Stimulated activated CD8-positive, alpha-beta memory T cell treated with anti-CD3 and anti-CD28 coated beads, Interleukin-15, amount 100 ng/mL, for 48 hours (primary cell): ENCODE measurements around the gene LRPAP1.
"Not testable (repeated sequence)": the region's sequence is repeated elsewhere in the genome, so short reads cannot be mapped to it uniquely, and the experiment has no call there.

Experiments used
- DNase-seq, 2 donors: peaks; one replicate each; pipeline ENCODE4 v3.0.0-alpha.2; 2020; ENCODE audit warnings: low read depth in 2 of 2

Gene LRPAP1

DNA sequence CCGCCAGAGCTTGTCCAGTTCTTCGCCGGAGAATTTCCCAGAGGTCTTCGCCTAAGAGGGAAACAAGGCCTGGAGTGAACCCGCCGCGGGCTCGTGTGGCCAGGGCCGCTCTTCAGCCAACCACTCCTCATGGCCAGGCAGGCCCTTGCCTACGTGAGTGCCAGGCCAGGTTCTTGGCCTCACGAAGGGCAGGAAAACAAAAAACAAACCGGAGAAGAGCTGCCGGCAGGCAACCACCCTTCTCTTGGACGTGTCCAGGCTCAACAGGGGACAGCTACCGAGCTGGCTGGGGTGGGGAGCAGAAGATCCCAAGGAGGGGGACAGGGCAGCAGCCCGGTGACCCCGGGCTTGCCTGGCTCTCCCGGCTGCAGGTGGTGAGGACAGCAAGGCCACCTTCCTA is 13.3 kb downstream of the LRPAP1 start:
- DNase-seq = no peak

- DNase-seq = no peak
Measured at GRCh38 chr4:3518511-3518880, 13.7 kb downstream of the LRPAP1 start.

DNA sequence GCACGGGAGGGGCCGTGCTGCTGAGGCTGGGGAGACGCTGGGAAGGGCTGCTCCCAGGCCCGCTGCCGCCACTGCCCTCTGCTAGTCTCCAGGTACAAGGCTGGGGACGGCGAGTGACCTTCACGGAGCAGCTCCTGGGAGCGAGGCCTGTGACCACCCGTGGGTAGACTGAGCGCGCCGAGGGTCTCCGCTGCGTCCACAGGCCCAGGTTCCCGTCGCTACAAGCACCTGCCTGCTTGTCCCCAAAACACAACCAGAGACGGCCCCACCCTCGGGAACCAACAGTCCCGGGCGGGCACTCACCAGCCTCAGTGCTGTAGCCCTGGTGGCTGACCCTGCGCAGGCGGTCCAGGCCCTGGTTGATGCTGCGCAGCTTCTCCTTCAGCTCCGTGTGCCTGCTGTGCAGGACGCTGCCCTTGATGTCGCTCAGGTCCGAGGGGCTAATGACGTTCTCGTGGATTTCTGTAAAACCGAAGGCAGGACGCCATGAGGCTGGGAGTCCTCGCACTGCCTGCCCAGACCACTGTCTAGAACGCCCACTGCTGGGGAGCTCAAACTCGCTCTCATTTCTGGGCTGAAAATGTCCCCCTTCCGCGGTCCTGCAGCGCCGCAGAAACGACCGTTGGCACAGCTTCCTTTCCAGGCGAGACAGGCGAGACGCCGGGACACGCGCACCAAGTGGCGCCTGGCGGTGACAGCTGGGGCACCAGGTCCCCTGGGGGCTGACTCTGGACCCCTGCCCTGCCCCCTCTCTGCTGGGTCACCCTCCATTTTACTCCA is 14.3 kb downstream of the LRPAP1 start:
- no peak for DNase-seq

- no peak for DNase-seq
Measured at GRCh38 chr4:3516836-3517730, 15.1 kb downstream of the LRPAP1 start.

DNA sequence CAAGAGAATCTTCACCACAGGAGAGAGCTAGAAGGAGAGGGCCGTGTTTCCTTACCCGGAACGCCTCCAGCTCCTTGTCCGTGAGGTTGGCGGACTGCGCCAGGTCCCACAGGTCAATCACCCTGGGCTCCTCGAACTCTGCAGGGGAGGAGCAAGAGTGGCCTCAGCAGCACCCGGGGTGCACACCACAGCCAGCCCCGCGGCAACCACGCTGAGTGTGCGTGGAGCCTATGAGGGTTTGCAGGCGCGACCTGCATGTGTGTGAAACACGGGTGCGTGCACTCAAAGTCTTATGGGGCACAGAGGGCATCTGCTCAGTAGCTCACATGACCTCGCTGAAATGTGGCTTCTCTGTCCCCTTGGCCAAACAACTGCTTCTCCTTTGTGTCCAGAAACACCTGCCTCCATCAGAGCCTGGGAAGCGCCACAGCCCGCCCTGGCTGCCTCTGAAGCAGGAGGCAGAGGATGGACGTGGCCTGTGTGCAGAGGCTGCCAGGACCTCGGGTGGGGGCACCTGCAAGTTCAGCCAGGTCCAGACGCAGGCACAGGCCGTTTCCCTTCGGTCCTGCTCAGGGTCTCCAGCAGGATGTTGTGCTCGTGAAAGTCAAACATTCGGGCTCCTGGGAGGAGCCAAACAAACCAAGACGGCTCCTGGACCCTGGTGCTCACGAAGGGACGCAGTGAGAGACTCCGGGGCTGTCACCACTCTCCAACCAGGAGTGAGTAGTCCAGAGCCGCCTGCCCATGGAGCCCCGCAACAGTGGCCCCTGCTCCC is 16.0 kb downstream of the LRPAP1 start:
- DNase-seq = no peak

GRCh38 chr4:3515646-3516045 is 16.6 kb downstream of the LRPAP1 start:
- DNase-seq = no peak

DNA sequence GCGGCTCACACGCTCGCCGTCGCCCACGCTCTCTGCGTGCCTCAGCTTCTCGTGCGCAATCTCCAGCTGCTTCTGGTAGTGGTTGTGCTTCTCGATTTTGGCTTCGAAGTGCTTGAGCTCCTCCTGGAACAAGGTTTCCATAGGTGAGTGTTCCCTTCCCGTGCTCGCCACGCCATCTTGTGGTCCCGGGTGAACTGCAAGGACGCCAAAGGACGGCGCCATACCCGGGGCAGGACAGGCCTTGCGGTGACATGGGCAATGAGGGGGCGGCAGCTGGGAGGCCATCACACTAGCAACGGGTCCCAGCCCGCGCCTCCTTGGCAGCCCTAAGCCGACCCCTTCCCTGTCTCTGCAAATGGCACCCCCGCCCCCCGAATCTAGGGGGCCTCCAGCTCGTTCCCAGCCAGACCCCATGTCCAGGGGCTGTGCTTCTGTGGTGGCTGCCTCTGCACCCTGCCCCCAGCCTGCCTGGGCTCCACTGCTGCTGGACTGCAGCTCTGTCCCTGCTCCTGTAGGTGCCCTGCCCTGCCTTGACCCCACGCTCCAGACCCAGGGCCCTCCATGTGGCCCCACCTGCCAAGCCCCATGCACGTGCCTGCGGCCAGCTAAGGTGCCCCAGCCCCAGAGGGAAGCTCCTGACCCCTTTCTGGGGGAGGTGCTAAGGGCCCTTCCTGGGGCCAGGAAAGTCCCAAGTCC is 17.3 kb downstream of the LRPAP1 start:
- no peak for DNase-seq

- no peak for DNase-seq
Measured at GRCh38 chr4:3514221-3514780, 17.9 kb downstream of the LRPAP1 start.

DNA sequence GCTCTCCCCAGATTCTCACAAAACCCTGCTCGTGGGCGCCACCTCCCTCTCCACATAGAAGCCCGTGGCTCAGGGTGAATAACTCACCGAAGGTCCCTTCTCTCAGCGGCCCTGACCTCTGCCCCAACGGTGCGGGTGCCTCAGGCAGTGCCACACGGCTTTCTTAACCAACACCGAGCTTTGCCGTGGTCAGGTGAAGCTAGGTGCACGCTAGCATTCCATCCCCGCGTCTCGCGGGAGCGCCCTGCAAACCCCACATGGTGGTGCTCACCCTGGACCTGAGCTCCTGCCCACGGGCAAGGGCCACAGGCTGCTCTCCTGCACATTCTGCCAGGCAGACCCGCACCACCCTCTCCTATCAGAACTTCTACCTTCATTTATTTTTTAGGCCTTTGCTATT is 18.4 kb downstream of the LRPAP1 start:
- DNase-seq = no peak

GRCh38 chr4:3512719-3513118 is 19.5 kb downstream of the LRPAP1 start:
- no peak for DNase-seq

GRCh38 chr4:3512279-3512678 is 19.9 kb downstream of the LRPAP1 start:
- DNase-seq = no peak

- not testable (repeated sequence) for DNase-seq
Measured at GRCh38 chr4:3511601-3512000, 20.6 kb downstream of the LRPAP1 start.

DNA sequence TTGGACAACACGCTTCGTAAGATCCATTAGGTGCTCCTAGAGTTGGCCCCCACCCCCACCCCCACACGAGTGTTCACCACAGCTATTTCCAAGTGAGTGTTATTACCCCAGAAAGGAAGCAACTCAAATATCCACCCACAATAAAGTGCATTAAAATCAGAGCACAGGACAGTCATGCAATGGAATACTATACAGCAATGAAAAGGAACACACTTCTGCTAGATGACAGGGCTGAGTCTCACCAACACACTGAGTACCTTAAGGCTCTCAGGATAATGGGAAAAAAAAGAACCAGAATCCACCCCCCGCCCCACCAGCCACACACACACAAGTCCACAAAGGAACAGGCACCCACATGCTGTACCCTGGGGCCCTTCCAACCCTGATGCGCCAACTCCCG is 21.0 kb downstream of the LRPAP1 start:
- no peak for DNase-seq

- no peak for DNase-seq
Measured at GRCh38 chr4:3510481-3510880, 21.7 kb downstream of the LRPAP1 start.

DNA sequence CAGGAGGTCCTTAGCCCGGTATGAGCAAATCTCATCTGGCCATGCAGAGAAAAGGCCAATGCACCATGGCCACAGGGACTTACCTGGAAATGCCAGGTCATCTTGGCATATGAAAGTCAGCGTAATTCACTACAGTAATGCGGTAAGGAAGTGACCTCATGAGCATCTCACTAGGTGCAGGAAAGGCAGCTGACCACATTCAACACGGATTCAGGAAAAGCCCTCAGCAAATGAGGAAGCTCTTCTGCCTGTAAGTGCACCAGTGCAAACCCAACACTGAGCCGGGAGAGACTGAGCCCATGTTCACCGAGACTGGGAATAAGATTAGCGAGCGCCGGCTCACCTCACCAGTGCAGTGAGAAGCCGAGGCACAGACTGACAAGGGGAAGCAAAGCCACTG is 23.7 kb downstream of the LRPAP1 start:
- no peak for DNase-seq

DNA sequence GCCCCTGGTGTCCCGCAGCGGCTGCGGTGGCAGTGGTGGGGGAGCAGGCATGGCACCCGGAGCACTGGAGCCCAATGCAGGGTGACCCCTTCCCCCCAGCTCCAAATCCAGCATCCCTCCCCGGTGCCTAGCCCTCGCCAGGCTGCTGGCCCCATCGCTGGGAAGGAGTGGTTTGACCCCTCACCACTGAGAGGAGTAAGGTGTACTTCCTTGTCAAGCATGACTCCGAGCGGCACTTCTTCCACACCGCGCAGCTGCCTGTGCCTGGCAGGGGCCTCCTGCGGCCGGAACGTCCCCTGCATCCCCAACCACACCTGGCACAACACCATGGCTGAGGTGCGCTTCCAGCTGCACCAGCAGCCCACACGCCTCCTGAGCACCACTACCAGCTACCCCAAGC is 27.0 kb downstream of the LRPAP1 start:
- DNase-seq = no peak

GRCh38 chr4:3502941-3503936 is 29.0 kb downstream of the LRPAP1 start:
- DNase-seq = no peak

DNA sequence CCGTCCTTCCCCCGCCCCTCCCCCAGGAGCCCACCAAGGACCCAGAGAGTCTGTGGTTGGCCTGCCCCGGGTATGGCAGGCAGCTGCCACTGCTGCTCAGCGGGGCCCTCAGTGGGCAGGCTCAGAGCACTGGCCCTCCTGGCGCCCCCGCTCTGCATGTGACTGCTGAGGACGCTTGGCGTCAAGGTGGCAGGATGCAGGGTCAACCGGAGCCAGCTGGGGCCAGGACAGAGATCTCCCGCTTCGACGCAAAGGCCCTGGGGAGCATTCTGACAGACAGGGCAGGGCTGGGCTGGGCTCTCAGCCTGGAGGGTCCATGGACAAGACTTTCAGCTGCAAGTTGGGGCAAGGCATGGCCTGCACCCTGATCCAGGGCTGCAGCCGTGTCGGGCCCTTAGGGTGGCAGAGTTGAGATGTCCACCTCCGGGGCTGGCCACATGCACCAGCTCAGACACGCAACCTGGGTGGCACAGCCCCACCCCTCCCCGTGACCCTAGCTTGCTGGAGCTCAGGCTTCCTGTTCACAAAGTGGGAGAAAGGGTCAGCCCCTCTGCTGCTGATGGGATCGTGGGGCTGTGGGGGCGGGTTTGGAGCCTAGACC is 30.3 kb downstream of the LRPAP1 start:
- no peak for DNase-seq

- DNase-seq = no peak
Measured at GRCh38 chr4:3501126-3501824, 30.9 kb downstream of the LRPAP1 start.
